Kidney tubule cell (primary cell): ENCODE data around the gene SP3.

Experiments used
- DNase-seq: peaks from one replicate; pipeline ENCODE4 v3.0.0-alpha.2; 2018; ENCODE audit warnings: low spot score

Gene SP3

GRCh38 chr2:173965372-173966025, at the start of gene SP3:
Gene SP3, minus strand, starts transcription at chr2:173965373. Its CDS starts 202 bp downstream, at chr2:173965171.
- DNase-seq, result peak; percentile 97

- DNase-seq, result no peak
Observed at GRCh38 chr2:174014699-174015070, 49.5 kb upstream of the SP3 start.

GRCh38 chr2:174014011-174014698, 49.0 kb upstream of the SP3 start:
- no peak for DNase-seq

- peak; percentile 38 for DNase-seq
Observed at GRCh38 chr2:174013315-174013751, 48.2 kb upstream of the SP3 start.

- DNase-seq, result peak; percentile 47
Observed at GRCh38 chr2:174012347-174013314, 47.5 kb upstream of the SP3 start.

GRCh38 chr2:174011796-174012195, 46.6 kb upstream of the SP3 start:
- DNase-seq, result no peak

GRCh38 chr2:174011173-174011572, 46.0 kb upstream of the SP3 start:
- DNase-seq, result no peak

GRCh38 chr2:174009488-174010223, 44.5 kb upstream of the SP3 start:
- peak; percentile 37 for DNase-seq

GRCh38 chr2:174008720-174009119, 43.5 kb upstream of the SP3 start:
- DNase-seq, result no peak

- no peak for DNase-seq
Observed at GRCh38 chr2:174007010-174007409, 41.8 kb upstream of the SP3 start.

- no peak for DNase-seq
Observed at GRCh38 chr2:174005801-174006419, 40.7 kb upstream of the SP3 start.

GRCh38 chr2:174004905-174005605, 39.9 kb upstream of the SP3 start:
- DNase-seq, result peak; percentile 42

GRCh38 chr2:174003720-174004695, 38.8 kb upstream of the SP3 start:
- DNase-seq, result no peak

GRCh38 chr2:174002679-174003078, 37.5 kb upstream of the SP3 start:
- no peak for DNase-seq

GRCh38 chr2:174001107-174001506, 35.9 kb upstream of the SP3 start:
- no peak for DNase-seq

GRCh38 chr2:173999724-174000123, 34.6 kb upstream of the SP3 start:
- DNase-seq, result no peak

- no peak for DNase-seq
Observed at GRCh38 chr2:173999272-173999671, 34.1 kb upstream of the SP3 start.

- DNase-seq, result no peak
Observed at GRCh38 chr2:173998386-173998785, 33.2 kb upstream of the SP3 start.

- DNase-seq, result no peak
Observed at GRCh38 chr2:173997753-173998152, 32.6 kb upstream of the SP3 start.

GRCh38 chr2:173997269-173997668, 32.1 kb upstream of the SP3 start:
- DNase-seq, result peak; percentile 22
